ENCODE data around the gene MAML2. TPM values are rescaled to one million over a fixed set of nuclear protein-coding genes. Genes with fewer than 3 reads are reported as not detected.

The MAML2 gene
- total and polyA plus RNA-seq, 2 of the 13 experiments (the other 11 are each of a cell fraction or from before 2014, with no cell fraction given), result 2.3 to 25.9 TPM

GRCh38 chr11:96263238-96263763 lies 79.7 kb downstream of the MAML2 start:
- DNase-seq (ENCODE audit: low spot score), result peak; percentile 14
- H3K9me3 ChIP-seq (ENCODE audit: low read length), result no peaks in the 10 kb centered on the region
- POLR2A ChIA-PET, result no interaction called here
- peaks cover 8% of the 10 kb centered on the region for H3K79me2 ChIP-seq (ENCODE audit: insufficient read depth, low read length)
- no peaks in the 10 kb centered on the region; the same call in 1 of the 2 replicates for H4K20me1 ChIP-seq (ENCODE audit: insufficient read depth, low read length)
- H2AFZ ChIP-seq (ENCODE audit: low read length), result no peak overlapping the region
- no TSS peak for BruUV-seq (replicated peaks)
- H3K4me2 ChIP-seq (ENCODE audit: low read depth, low read length), result no peak overlapping the region
- H3K9ac ChIP-seq (ENCODE audit: insufficient read depth, low read depth, low read length), result no peak overlapping the region
- H3K4me3 ChIP-seq (replicated peaks in 1 of 3; ENCODE audit: insufficient read depth in 1 of 3, low read depth in 2 of 3, low read length in 3 of 3), result no peak overlapping the region
- ATAC-seq, result no peak; the same call in 2 of the 3 replicates
- intact Hi-C loops (cut with micrococcal nuclease; ENCODE audit: unreplicated experiment), result no loop called here
- peaks cover 31% of the 10 kb centered on the region for H3K4me1 ChIP-seq (ENCODE audit: insufficient read depth, low read length)
- peaks cover 0 to 1% of the 10 kb centered on the region in 2 experiments; a peak in 2 of 5 replicates for H3K36me3 ChIP-seq (replicated peaks in 1 of 2; ENCODE audit: control insufficient read depth in 1 of 2, insufficient read depth in 2 of 2, low read length in 2 of 2)
- CTCF ChIA-PET (ENCODE audit: low intra/inter-chr PET ratio, low total read pairs), result no interaction called here
- H3K27me3 ChIP-seq (ENCODE audit: control insufficient read depth in 1 of 2, insufficient read depth in 2 of 2, low read length in 2 of 2), result no peaks in the 10 kb centered on the region
- H3K27ac ChIP-seq (ENCODE audit: extremely low read length, insufficient read depth, low read length), result no peak overlapping the region
- TF ChIP-seq JUN (CRISPR knock-in tag; IDR thresholded peaks at IDR 0.05) (no peak), SRF (IDR thresholded peaks at IDR 0.05; ENCODE audit: low read depth, low read length) (0 out of 2 replicates have a peak, but pooled peaks have one; percentile 32), CEBPB (IDR thresholded peaks at IDR 0.05; ENCODE audit: borderline replicate concordance, low read depth, low read length) (peak; percentile 70), SP2 (CRISPR knock-in tag; IDR thresholded peaks at IDR 0.05) (no peak)
- no peak for FAIRE-seq
- in situ Hi-C loops (cut with HindIII; ENCODE audit: extremely low pct_ligation_motif_present, low pct_unique_long_range_greater_than_20kb), result no loop called here

DNA sequence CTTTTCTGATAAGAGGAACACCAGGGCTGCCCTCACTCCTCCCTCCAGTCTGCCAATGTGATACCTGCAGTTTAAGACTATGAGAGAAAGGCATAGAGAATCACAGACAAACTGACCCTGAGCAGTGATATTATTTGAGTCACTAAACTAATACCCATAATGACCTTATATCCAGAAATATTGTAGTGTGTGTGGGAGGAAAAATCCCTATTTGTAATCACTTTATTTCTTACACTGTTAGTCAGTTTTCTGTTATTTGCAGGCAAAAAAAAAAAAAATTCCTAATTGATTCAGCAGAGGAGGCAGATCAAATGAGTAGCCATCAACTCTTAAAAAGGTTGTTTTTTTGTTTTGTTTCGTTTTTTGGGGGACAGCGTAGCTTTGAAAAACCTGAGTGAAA lies 82.5 kb downstream of the MAML2 start:
- no peak overlapping the region for H3K27ac ChIP-seq (ENCODE audit: extremely low read length, insufficient read depth, low read length)
- no peak for DNase-seq (ENCODE audit: low spot score)
- H3K36me3 ChIP-seq (replicated peaks in 1 of 2; ENCODE audit: control insufficient read depth in 1 of 2, insufficient read depth in 2 of 2, low read length in 2 of 2), result peaks cover 1 to 3% of the 10 kb centered on the region in 2 experiments; a peak in 3 of 5 replicates
- ChIA-PET CTCF (ENCODE audit: low intra/inter-chr PET ratio, low total read pairs) (no interaction called here), POLR2A (no interaction called here)
- H3K4me3 ChIP-seq (replicated peaks in 1 of 3; ENCODE audit: insufficient read depth in 1 of 3, low read depth in 2 of 3, low read length in 3 of 3), result no peak overlapping the region
- 99% methylated on average over 2 of the region's 2 CpGs for WGBS (ENCODE audit: low lambda C conversion rate)
- no peaks in the 10 kb centered on the region; the same call in 1 of the 2 replicates for H4K20me1 ChIP-seq (ENCODE audit: insufficient read depth, low read length)
- no TSS peak for BruUV-seq (replicated peaks)
- FAIRE-seq, result no peak
- peaks cover 26% of the 10 kb centered on the region for H3K4me1 ChIP-seq (ENCODE audit: insufficient read depth, low read length)
- H3K79me2 ChIP-seq (ENCODE audit: insufficient read depth, low read length), result peaks cover 6% of the 10 kb centered on the region
- intact Hi-C loops (cut with micrococcal nuclease; ENCODE audit: unreplicated experiment), result no loop called here
- H3K9ac ChIP-seq (ENCODE audit: insufficient read depth, low read depth, low read length), result no peak overlapping the region
- in situ Hi-C loops (cut with HindIII; ENCODE audit: extremely low pct_ligation_motif_present, low pct_unique_long_range_greater_than_20kb), result no loop called here
- TF ChIP-seq CBX1 (IDR thresholded peaks at IDR 0.05; ENCODE audit: low read depth) (no peak), ZSCAN9 (CRISPR knock-in tag; IDR thresholded peaks at IDR 0.05; ENCODE audit: borderline replicate concordance) (no peak), ZNF460 (CRISPR knock-in tag; IDR thresholded peaks at IDR 0.05; ENCODE audit: borderline replicate concordance) (no peak), MLXIP (CRISPR knock-in tag; IDR thresholded peaks at IDR 0.05; ENCODE audit: borderline replicate concordance) (no peak)
- no peak overlapping the region for H2AFZ ChIP-seq (ENCODE audit: low read length)
- no peaks in the 10 kb centered on the region for H3K9me3 ChIP-seq (ENCODE audit: low read length)
- no peaks in the 10 kb centered on the region for H3K27me3 ChIP-seq (ENCODE audit: control insufficient read depth in 1 of 2, insufficient read depth in 2 of 2, low read length in 2 of 2)
- no peak for ATAC-seq
- H3K4me2 ChIP-seq (ENCODE audit: low read depth, low read length), result no peak overlapping the region
